ENCODE measurements around the gene CPA4. TPM values are rescaled to one million over a fixed set of nuclear protein-coding genes. Genes with fewer than 3 reads are reported as not detected.

CPA4 gene
- total and polyA plus RNA-seq, 2 experiments from 2014 or later = not detected

GRCh38 chr7:130266961-130267321 is 26.0 kb upstream of the CPA4 start (continued):
- no peak for TF ChIP-seq STAT1 (IDR thresholded peaks at IDR 0.05; ENCODE audit: unreplicated experiment)
- TF ChIP-seq, protein P1, sequence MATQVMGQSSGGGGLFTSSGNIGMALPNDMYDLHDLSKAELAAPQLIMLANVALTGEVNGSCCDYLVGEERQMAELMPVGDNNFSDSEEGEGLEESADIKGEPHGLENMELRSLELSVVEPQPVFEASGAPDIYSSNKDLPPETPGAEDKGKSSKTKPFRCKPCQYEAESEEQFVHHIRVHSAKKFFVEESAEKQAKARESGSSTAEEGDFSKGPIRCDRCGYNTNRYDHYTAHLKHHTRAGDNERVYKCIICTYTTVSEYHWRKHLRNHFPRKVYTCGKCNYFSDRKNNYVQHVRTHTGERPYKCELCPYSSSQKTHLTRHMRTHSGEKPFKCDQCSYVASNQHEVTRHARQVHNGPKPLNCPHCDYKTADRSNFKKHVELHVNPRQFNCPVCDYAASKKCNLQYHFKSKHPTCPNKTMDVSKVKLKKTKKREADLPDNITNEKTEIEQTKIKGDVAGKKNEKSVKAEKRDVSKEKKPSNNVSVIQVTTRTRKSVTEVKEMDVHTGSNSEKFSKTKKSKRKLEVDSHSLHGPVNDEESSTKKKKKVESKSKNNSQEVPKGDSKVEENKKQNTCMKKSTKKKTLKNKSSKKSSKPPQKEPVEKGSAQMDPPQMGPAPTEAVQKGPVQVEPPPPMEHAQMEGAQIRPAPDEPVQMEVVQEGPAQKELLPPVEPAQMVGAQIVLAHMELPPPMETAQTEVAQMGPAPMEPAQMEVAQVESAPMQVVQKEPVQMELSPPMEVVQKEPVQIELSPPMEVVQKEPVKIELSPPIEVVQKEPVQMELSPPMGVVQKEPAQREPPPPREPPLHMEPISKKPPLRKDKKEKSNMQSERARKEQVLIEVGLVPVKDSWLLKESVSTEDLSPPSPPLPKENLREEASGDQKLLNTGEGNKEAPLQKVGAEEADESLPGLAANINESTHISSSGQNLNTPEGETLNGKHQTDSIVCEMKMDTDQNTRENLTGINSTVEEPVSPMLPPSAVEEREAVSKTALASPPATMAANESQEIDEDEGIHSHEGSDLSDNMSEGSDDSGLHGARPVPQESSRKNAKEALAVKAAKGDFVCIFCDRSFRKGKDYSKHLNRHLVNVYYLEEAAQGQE (IDR thresholded peaks at IDR 0.05; ENCODE audit: unreplicated experiment) = no peak
- TF ChIP-seq JUNB (IDR thresholded peaks at IDR 0.05; ENCODE audit: unreplicated experiment) = no peak
- TF ChIP-seq CTCF (conservative IDR thresholded peaks at IDR 0.05; ENCODE audit: low read depth in 2 of 2) = no peak

DNA sequence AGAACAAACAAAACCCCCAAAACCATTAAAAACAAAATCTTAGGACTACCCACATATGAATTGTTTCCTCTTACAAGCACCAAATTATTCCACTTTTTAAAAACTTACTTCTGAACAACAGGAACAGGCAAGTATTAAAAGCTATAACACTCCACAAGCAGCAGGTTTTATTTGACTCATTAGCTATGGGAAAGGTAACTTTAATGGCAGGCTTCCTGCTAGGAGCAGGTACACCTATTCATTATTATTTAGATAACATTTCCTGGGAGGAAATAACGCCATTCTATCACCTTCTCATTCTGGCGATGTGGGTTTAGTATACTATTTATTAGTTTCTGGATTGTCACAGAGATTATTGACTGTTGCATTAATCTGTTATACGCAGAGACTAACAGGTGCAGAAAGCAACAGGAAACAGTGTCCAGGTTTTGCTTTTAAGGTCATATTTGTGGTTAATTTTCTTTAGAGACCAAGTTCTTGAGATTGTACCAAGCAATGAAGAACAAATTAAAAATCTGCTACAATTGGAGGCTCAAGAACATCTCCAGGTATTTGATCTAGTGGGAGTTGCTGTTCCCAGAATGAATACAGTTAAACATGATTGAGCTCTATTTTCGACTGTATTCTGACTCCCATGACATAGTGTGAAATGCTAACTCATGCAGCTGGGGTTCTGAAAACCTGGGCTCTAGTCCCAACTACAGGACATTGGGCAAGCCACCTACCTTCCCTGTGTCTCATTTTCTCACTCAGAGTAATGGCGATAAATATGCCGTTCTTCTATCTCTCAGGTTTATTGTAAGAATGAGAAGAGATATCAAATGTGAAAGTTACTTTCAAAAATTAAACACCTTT is 24.3 kb upstream of the CPA4 start:
- H3K4me1 Mint-ChIP-seq = peaks cover 54% of the 10 kb centered on the region
- H2AFZ ChIP-seq = no peak overlapping the region
- peaks cover 29% of the 10 kb centered on the region for H3K4me1 ChIP-seq (ENCODE audit: insufficient read depth)
- peaks cover 3% of the 10 kb centered on the region; the same call in 1 of the 2 replicates for H3F3A ChIP-seq (replicated peaks; ENCODE audit: low read depth)
- peaks cover 15% of the 10 kb centered on the region; the same call in 1 of the 2 replicates for H3K9me2 ChIP-seq (ENCODE audit: insufficient read depth)
- H3K4me3 Mint-ChIP-seq = no peak overlapping the region
- no peak overlapping the region for H3K4me3 ChIP-seq
- H3K27ac ChIP-seq (ENCODE audit: low read depth) = no peak overlapping the region
- H3K27me3 ChIP-seq (ENCODE audit: insufficient read depth) = no peaks in the 10 kb centered on the region
- H3K4me2 ChIP-seq = no peak overlapping the region
- H3K79me2 ChIP-seq (replicated peaks; ENCODE audit: insufficient read depth) = no peaks in the 10 kb centered on the region
- DNase-seq (ENCODE audit: low spot score) = no peak
- no peaks in the 10 kb centered on the region for H4K20me1 ChIP-seq (replicated peaks; ENCODE audit: insufficient read depth)
- H3K27me3 Mint-ChIP-seq (ENCODE audit: insufficient read depth, low read depth, poor library complexity) = peaks cover 13% of the 10 kb centered on the region
- no peak for ATAC-seq
- no peaks in the 10 kb centered on the region for H3K36me3 Mint-ChIP-seq (ENCODE audit: low read depth)
- H3K9me3 Mint-ChIP-seq = peaks cover 2% of the 10 kb centered on the region; the same call in 2 of the 3 replicates
- no peak overlapping the region; the same call in 1 of the 2 replicates for H3K27ac Mint-ChIP-seq
- no peaks in the 10 kb centered on the region for H3K36me3 ChIP-seq (ENCODE audit: insufficient read depth)
- TF ChIP-seq NANOG (IDR thresholded peaks at IDR 0.05; ENCODE audit: borderline replicate concordance) (no peak), ZNF462 (CRISPR knock-in tag; IDR thresholded peaks at IDR 0.05) (no peak), ZNF114 (CRISPR knock-in tag; IDR thresholded peaks at IDR 0.05) (no peak), CTCF (conservative IDR thresholded peaks at IDR 0.05; ENCODE audit: low read depth in 2 of 2) (no peak)
- TF ChIP-seq, protein P2, sequence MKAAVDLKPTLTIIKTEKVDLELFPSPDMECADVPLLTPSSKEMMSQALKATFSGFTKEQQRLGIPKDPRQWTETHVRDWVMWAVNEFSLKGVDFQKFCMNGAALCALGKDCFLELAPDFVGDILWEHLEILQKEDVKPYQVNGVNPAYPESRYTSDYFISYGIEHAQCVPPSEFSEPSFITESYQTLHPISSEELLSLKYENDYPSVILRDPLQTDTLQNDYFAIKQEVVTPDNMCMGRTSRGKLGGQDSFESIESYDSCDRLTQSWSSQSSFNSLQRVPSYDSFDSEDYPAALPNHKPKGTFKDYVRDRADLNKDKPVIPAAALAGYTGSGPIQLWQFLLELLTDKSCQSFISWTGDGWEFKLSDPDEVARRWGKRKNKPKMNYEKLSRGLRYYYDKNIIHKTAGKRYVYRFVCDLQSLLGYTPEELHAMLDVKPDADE (IDR thresholded peaks at IDR 0.05) = no peak

Data from GM23338 (cell line).